HG02610 (cell line): ENCODE data around the gene MON2.

Source experiments
- ATAC-seq: cut with Tn5 transposase; IDR thresholded peaks from one replicate; pipeline ENCODE4 v1.9.1; 2021; ENCODE audit warnings: mild to moderate bottlenecking, moderate library complexity; ENCODE audit not compliant: unreplicated experiment

The MON2 gene

GRCh38 chr12:62649412-62650138 lies 182.9 kb downstream of the MON2 start:
- no peak for ATAC-seq
